GM21737 (cell line): ENCODE measurements around the gene ICE1.

Source experiments
- ATAC-seq: cut with Tn5 transposase; IDR thresholded peaks from one replicate; pipeline ENCODE4 v1.9.1; 2021; ENCODE audit warnings: mild to moderate bottlenecking, moderate library complexity; ENCODE audit not compliant: unreplicated experiment

Gene ICE1

DNA sequence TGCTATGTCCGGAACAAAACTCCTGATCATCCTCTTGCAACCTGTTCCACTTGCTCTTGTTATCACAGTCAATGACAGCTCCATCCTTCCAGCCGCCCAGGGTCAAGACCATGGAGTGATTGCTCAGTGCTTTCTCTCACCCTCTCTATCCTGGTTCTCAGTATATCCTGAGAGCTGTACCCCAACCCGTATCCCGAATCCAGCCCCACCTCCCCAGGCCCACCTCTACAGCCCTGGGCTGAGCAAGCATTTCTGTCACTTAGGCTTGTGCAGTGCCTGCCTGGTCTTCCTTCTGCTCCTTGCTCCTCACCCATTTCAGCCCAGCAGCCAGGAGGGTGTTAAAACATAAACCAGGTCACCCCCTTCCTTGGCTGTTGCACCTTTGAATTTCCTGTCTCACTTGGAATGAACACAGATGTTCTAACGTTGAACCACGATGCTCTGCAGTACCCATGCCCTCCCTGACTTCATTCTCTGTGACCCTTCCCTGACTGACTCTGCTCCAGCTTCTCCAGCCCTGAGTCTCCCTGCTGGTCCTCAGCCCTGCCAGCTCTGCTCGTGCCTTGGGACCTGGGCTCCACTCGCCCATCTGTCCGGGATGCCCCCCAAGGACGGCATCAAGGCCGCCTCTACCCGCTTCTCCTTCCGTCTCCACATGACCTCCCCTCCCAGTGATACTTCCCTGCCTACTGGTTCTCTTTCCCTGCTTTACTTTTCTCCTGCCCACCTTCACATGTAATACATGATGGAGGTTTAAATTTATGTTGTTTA lies 110.0 kb downstream of the ICE1 start:
- ATAC-seq = no peak

DNA sequence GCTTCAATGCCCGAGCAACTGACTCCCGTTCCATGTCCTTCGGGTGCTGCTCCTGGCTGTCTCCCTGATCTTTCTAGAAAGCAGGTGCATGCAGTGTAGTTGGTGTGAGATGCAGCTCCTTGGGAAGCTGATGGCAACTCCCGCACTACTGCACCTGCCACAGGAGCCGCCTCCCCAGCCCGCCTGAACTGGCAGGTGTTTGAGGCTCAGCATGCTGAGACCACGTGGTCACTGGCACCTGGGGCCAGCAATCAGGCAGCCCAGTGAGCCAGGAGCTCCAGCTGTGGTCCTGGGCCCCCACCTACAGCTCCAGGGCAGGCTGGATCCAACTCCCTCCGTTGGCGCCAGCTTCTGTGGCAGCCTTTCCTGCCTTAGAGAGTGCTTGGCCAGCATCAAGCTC lies 111.5 kb downstream of the ICE1 start:
- ATAC-seq = no peak

DNA sequence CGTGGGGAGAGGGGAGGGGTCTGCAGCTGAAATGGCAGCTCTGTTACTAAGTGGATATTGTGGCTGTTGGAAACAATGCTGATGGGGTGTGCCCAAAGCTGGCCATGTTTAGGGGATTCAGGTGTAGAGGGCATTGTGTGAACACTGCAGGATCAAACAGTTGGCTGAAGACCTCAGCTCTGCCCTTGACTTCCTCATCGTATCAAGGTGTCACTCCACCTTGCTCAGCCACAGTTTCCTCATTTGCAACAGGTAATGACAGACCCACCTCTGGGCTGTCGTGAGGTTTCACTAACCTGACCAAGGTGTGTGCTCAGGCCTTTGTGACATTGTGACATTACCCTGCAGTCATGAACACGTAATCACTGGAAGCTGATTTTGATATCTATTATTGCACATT lies 111.9 kb downstream of the ICE1 start:
- no peak for ATAC-seq

DNA sequence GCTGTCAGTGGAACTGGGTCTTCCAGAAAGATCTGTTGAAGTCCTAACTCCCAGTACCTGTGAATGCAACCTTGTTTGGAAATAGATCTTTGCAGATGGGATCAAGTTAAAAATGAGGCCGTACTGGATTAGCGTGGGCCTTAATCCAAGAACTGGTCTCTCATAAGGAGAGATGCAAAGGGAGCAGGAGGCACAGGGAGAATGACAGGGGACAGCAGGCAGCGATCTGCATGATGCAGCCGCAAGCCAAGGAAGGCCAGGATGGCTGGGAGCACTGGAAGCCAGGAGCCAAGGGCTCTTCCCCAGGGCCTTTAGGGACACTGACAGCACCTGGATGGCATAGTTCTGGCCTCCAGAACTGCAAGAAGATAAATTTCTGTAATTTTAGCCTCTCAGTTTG lies 114.4 kb downstream of the ICE1 start:
- ATAC-seq = no peak

DNA sequence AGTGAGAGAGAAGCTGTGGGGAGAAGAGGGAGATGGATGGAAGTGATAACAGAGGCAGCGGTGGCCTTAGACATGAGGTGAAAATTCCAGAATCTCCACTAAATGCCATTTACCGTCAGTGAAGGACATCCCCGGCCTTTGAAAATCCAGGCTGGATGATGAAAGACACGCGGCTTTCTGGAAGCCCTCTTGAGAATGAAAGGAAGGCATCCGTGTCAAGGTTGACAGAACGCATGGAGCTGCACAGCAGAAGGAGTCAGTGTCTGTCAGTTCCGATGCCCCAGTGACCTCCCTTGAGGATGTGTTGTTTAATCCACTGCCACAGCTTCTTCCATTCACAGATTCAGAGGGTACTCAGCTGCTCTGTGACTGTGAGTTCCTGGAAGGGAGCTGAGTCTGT lies 114.9 kb downstream of the ICE1 start:
- ATAC-seq = no peak

DNA sequence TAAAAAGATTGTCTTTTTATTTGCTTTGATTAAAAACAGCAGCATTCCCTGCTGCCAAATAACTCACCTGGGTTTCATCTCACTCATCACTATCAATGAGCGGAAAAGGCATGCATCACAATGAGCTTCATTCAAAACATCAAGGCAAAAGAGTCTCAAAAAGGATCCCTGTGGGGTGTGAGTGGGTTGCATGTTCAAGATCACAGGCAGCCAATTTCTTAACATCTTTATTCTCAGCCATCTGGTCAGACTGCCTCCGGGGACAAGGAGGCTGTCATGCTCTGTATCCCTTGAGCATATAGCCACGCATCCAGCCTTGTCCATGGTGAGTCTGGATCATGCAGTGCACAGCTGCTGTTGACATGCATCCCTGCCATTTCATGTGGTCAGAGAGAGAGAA lies 117.1 kb downstream of the ICE1 start:
- no peak for ATAC-seq
